HCT116 (cell line): ENCODE measurements around the gene ADK. TPM values are rescaled to one million over a fixed set of nuclear protein-coding genes. Genes with fewer than 3 reads are reported as not detected.

Source experiments
- ATAC-seq: fragments of 200-7000 bp; cut with Tn5 transposase; 2 replicates; pipeline ENCODE4 v1.9.1; 2020; ENCODE audit warnings: mild to moderate bottlenecking, moderate library complexity
- BruUV-seq: library from RNA; stranded (reverse); fragments of 400-500 nt; replicated peaks from 2 replicates; lab custom pipeline; 2021; lab: Mats Ljungman, UMichigan
- CTCF ChIA-PET: fragments of 300-600 bp; sonication (Branson Sonifier 250); formaldehyde crosslinking; loops from one replicate; lab custom pipeline; 2021; ENCODE audit warnings: antibody characterized with exemption; lab: Charles Lee
- POLR2A ChIA-PET: fragments of 300-600, 350-600 bp; sonication (Branson Sonifier 250); formaldehyde crosslinking; loops from one replicate; lab custom pipeline; 2021; ENCODE audit warnings: antibody characterized with exemption; lab: Charles Lee
- RAD21 ChIA-PET, 2 experiments: fragments of 300-600 bp; sonication (Branson Sonifier 250); formaldehyde crosslinking; loops; one replicate each; lab custom pipeline; 2023; ENCODE audit warnings: low total read pairs in 2 of 2; ENCODE audit not compliant: uncharacterized antibody in 2 of 2, unreplicated experiment in 2 of 2, low non-redundant PET in 1 of 2; lab: Charles Lee
- DNase-seq: peaks from one replicate; pipeline ENCODE4 v3.0.0-alpha.2; 2010; ENCODE audit warnings: low read depth, low spot score
- H2AFZ ChIP-seq: fragments of 200-600 bp; shearing (Covaris generic), sonication (generic); 2 replicates; pipeline ENCODE4 v1.6.1; 2017; ENCODE audit warnings: low read depth, mixed run types, mixed read lengths, antibody characterized with exemption, low read length; ENCODE audit not compliant: poor library complexity, severe bottlenecking
- H3K27ac ChIP-seq: 2 replicates; pipeline ENCODE4 v1.5.1; 2012; ENCODE audit warnings: low read depth, low read length
- H3K27me3 ChIP-seq: fragments of 200-600 bp; sonication (generic); 2 replicates; pipeline ENCODE4 v1.6.1; 2016; ENCODE audit warnings: mixed run types, low read length, mixed read lengths; ENCODE audit not compliant: insufficient read depth
- H3K36me3 ChIP-seq, 2 experiments: fragments of 200-500 bp in 1 of 2; fragments of 200-600 bp in 1 of 2; sonication (Bioruptor generic) in 1 of 2; sonication (generic) in 1 of 2; 2 replicates each; pipeline versions ENCODE4 v1.5.1 to v1.6.1; 2014 to 2016; ENCODE audit warnings: low read length in 2 of 2, inconsistent platforms in 1 of 2, mixed read lengths in 1 of 2, mixed run types in 1 of 2; ENCODE audit not compliant: insufficient read depth in 2 of 2, control insufficient read depth in 1 of 2
- H3K4me1 ChIP-seq, 2 experiments: fragments of 200-600 bp in 1 of 2; sonication (generic) in 1 of 2; 2 replicates each; pipeline versions ENCODE4 v1.5.1 to v1.6.1; 2012 to 2017; ENCODE audit warnings: low read length in 2 of 2, inconsistent platforms in 1 of 2, mild to moderate bottlenecking in 1 of 2, mixed read lengths in 1 of 2, mixed run types in 1 of 2, moderate library complexity in 1 of 2; ENCODE audit not compliant: insufficient read depth in 2 of 2, control insufficient read depth in 1 of 2
- H3K4me2 ChIP-seq: fragments of 200-600 bp; sonication (generic); 2 replicates; pipeline ENCODE4 v1.6.1; 2017; ENCODE audit warnings: mixed run types, low read length, mixed read lengths
- H3K4me3 ChIP-seq, 2 experiments: fragments of 200-600 bp in 1 of 2; sonication (generic) in 1 of 2; replicated peaks in 1 of 2; 2 replicates each; pipeline ENCODE4 v1.5.1; 2011 to 2016; ENCODE audit warnings: low read length in 2 of 2, control low read depth in 1 of 2, low read depth in 1 of 2, mild to moderate bottlenecking in 1 of 2, mixed read lengths in 1 of 2, mixed run types in 1 of 2
- H3K79me2 ChIP-seq: fragments of 200-600 bp; sonication (generic); 2 replicates; pipeline ENCODE4 v1.6.1; 2017; ENCODE audit warnings: mild to moderate bottlenecking, mixed run types, low read length, moderate library complexity, mixed read lengths; ENCODE audit not compliant: insufficient read depth
- H3K9ac ChIP-seq: fragments of 200-600 bp; sonication (generic); 2 replicates; pipeline ENCODE4 v1.6.1; 2016; ENCODE audit warnings: low read length, mixed read lengths
- H3K9me2 ChIP-seq: fragments of 200-600 bp; sonication (generic), shearing (Covaris generic); 2 replicates; pipeline ENCODE4 v1.6.1; 2017; ENCODE audit warnings: mixed run types, mild to moderate bottlenecking, moderate library complexity; ENCODE audit not compliant: insufficient read depth
- H3K9me3 ChIP-seq, 2 experiments: fragments of 200-500 bp in 1 of 2; fragments of 200-600 bp in 1 of 2; sonication (Bioruptor generic) in 1 of 2; sonication (generic) in 1 of 2; 2 replicates each; pipeline ENCODE4 v1.6.1; 2014 to 2017; ENCODE audit warnings: low read length in 2 of 2, mixed read lengths in 2 of 2, inconsistent platforms in 1 of 2, low read depth in 1 of 2, mild to moderate bottlenecking in 1 of 2, mixed run types in 1 of 2, moderate library complexity in 1 of 2; ENCODE audit not compliant: control insufficient read depth in 1 of 2, insufficient read depth in 1 of 2
- H4K20me1 ChIP-seq: fragments of 200-600 bp; sonication (generic), shearing (Covaris generic); 2 replicates; pipeline ENCODE4 v1.6.1; 2017; ENCODE audit warnings: mixed run types, mild to moderate bottlenecking, moderate library complexity; ENCODE audit not compliant: insufficient read depth
- ATF3 ChIP-seq: IDR thresholded peaks from 2 replicates; pipeline ENCODE4 v1.6.1; 2012
- CBX3 ChIP-seq: IDR thresholded peaks from 2 replicates; pipeline ENCODE4 v1.6.1; 2012; ENCODE audit warnings: low read depth
- CEBPB ChIP-seq: IDR thresholded peaks from 2 replicates; pipeline ENCODE4 v1.6.1; 2012; ENCODE audit warnings: low read depth
- CTCF ChIP-seq, 3 experiments: fragments of 200-600 bp in 1 of 3; sonication (generic) in 1 of 3; IDR thresholded peaks in 2 of 3; conservative IDR thresholded peaks in 1 of 3; 2 replicates each; pipeline ENCODE4 v1.5.1; 2012 to 2017; ENCODE audit warnings: low read depth in 2 of 3, low read length in 2 of 3, antibody characterized with exemption in 1 of 3, borderline replicate concordance in 1 of 3, control low read depth in 1 of 3, mild to moderate bottlenecking in 1 of 3, mixed read lengths in 1 of 3, mixed run types in 1 of 3, moderate library complexity in 1 of 3; ENCODE audit not compliant: insufficient read depth in 1 of 3
- ELF1 ChIP-seq: IDR thresholded peaks from 2 replicates; pipeline ENCODE4 v1.6.1; 2012; ENCODE audit warnings: low read depth, borderline replicate concordance
- EZH2 ChIP-seq: fragments of 200-600 bp; sonication (generic); IDR thresholded peaks from 2 replicates; pipeline ENCODE4 v1.6.1; 2017; ENCODE audit warnings: antibody characterized with exemption, mixed run types
- EZH2phosphoT487 ChIP-seq: fragments of 200-600 bp; IDR thresholded peaks from 2 replicates; pipeline ENCODE4 v1.6.1; 2018; ENCODE audit warnings: antibody characterized with exemption, borderline replicate concordance
- FOSL1 ChIP-seq: IDR thresholded peaks from 2 replicates; pipeline ENCODE4 v1.6.1; 2012; ENCODE audit warnings: low read depth
- JUND ChIP-seq: IDR thresholded peaks from 2 replicates; pipeline ENCODE4 v1.6.1; 2012
- MAX ChIP-seq: IDR thresholded peaks from 2 replicates; pipeline ENCODE4 v1.6.1; 2012
- POLR2A ChIP-seq: IDR thresholded peaks from 2 replicates; pipeline ENCODE4 v1.7.0; 2011; ENCODE audit warnings: borderline replicate concordance; ENCODE audit not compliant: insufficient read depth, insufficient read length; ENCODE audit errors: extremely low read depth
- POLR2AphosphoS5 ChIP-seq: IDR thresholded peaks from 2 replicates; pipeline ENCODE4 v1.6.1; 2011; ENCODE audit warnings: mild to moderate bottlenecking, low read depth, low read length, moderate library complexity
- RAD21 ChIP-seq: IDR thresholded peaks from 2 replicates; pipeline ENCODE4 v1.6.1; 2012; ENCODE audit warnings: low read depth, mild to moderate bottlenecking
- SP1 ChIP-seq: IDR thresholded peaks from 2 replicates; pipeline ENCODE4 v1.6.1; 2012; ENCODE audit warnings: low read depth
- SRF ChIP-seq: IDR thresholded peaks from 2 replicates; pipeline ENCODE4 v1.6.1; 2012; ENCODE audit warnings: low read depth
- TCF7L2 ChIP-seq: IDR thresholded peaks from 2 replicates; pipeline ENCODE4 v1.7.0; 2011; ENCODE audit warnings: borderline replicate concordance, inconsistent platforms; ENCODE audit not compliant: insufficient read depth, insufficient read length; ENCODE audit errors: extremely low read depth
- YY1 ChIP-seq: IDR thresholded peaks from 2 replicates; pipeline ENCODE4 v1.6.1; 2011; ENCODE audit warnings: low read length, low read depth, moderate library complexity, mild to moderate bottlenecking; ENCODE audit not compliant: insufficient replicate concordance; ENCODE audit errors: extremely low read depth
- ZFX ChIP-seq: fragments of 450-650 bp; IDR thresholded peaks from 2 replicates; pipeline ENCODE4 v1.6.1; 2017
- ZNF274 ChIP-seq: fragments of 200-500 bp; sonication (Bioruptor generic); IDR thresholded peaks from 2 replicates; pipeline ENCODE4 v1.6.1; 2014; ENCODE audit warnings: mild to moderate bottlenecking, low read depth, low read length, inconsistent platforms
- intact Hi-C: fragments of 100-400 bp; cut with micrococcal nuclease; formaldehyde crosslinking; loops from 2 replicates; pipeline ENCODE4 v1.10.0; 2022
- total RNA-seq: library from RNA; stranded (reverse); gene quantifications from one replicate; pipeline ENCODE4 v1.2.1, GENCODE V29; 2021; ENCODE audit not compliant: unreplicated experiment
- TF ChIP-seq, protein P1 (sequence below): IDR thresholded peaks from 2 replicates; pipeline ENCODE4 v1.6.1; 2012; ENCODE audit warnings: low read depth

ADK gene
- total RNA-seq, 1 experiment from 2014 or later = 55.0 TPM

DNA sequence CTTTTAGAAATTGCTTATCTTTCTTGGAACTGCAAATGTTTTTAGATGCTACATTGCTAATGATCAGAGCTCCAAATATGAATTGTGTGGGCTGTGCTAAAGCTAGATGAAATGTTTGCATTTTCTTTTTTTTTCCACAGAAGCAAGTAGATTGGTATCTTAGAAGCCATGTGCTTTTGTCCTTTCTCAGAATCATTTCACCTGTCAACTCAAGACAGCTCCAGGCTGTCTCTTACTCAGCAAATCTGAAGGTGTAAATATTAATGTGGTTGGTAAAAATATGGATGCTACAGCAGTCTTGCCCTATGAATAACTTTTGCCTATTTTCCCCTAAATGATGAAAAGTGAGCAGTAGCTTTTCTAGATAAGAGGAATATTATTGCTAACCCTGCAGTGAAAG lies 41.6 kb upstream of the ADK start:
- Histone ChIP-seq H2AFZ (no peak overlapping the region), H3K9me3 (no peaks in the 10 kb centered on the region), H3K36me3 (peaks cover 59 to 88% of the 10 kb centered on the region in 2 experiments), H3K27me3 (no peaks in the 10 kb centered on the region), H3K4me2 (no peak overlapping the region), H3K9me2 (no peaks in the 10 kb centered on the region), H3K79me2 (peaks cover 24% of the 10 kb centered on the region; the same call in 1 of the 2 replicates), H3K4me3 (no peak overlapping the region)
- POLR2A ChIA-PET = no interaction called here
- DNase-seq (no peak), ATAC-seq (no peak)
- RAD21 ChIA-PET = no interaction called here
- intact Hi-C loops = no loop called here
- TF ChIP-seq CTCF (IDR thresholded peaks at IDR 0.05 in 2 of 3, conservative IDR thresholded peaks at IDR 0.05 in 1 of 3; ENCODE audit: borderline replicate concordance in 1 of 3, insufficient read depth in 1 of 3, low read depth in 2 of 3, low read length in 2 of 3) (no peak), SP1 (no peak), EZH2 (no peak), EZH2phosphoT487 (no peak), POLR2A (no peak), FOSL1 (no peak), POLR2AphosphoS5 (no peak), ATF3 (no peak), CBX3 (no peak), RAD21 (no peak), CEBPB (no peak), ZFX (no peak), ELF1 (no peak), ZNF274 (no peak), YY1 (no peak), TCF7L2 (no peak), MAX (no peak), JUND (no peak), SRF (no peak)
- TF ChIP-seq, protein P1, sequence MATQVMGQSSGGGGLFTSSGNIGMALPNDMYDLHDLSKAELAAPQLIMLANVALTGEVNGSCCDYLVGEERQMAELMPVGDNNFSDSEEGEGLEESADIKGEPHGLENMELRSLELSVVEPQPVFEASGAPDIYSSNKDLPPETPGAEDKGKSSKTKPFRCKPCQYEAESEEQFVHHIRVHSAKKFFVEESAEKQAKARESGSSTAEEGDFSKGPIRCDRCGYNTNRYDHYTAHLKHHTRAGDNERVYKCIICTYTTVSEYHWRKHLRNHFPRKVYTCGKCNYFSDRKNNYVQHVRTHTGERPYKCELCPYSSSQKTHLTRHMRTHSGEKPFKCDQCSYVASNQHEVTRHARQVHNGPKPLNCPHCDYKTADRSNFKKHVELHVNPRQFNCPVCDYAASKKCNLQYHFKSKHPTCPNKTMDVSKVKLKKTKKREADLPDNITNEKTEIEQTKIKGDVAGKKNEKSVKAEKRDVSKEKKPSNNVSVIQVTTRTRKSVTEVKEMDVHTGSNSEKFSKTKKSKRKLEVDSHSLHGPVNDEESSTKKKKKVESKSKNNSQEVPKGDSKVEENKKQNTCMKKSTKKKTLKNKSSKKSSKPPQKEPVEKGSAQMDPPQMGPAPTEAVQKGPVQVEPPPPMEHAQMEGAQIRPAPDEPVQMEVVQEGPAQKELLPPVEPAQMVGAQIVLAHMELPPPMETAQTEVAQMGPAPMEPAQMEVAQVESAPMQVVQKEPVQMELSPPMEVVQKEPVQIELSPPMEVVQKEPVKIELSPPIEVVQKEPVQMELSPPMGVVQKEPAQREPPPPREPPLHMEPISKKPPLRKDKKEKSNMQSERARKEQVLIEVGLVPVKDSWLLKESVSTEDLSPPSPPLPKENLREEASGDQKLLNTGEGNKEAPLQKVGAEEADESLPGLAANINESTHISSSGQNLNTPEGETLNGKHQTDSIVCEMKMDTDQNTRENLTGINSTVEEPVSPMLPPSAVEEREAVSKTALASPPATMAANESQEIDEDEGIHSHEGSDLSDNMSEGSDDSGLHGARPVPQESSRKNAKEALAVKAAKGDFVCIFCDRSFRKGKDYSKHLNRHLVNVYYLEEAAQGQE = no peak
- TF ChIP-seq, all 23 proteins: peak for 0
- Histone ChIP-seq H3K9ac (no peak overlapping the region), H4K20me1 (no peaks in the 10 kb centered on the region), H3K27ac (no peak overlapping the region), H3K4me1 (no peaks in the 10 kb centered on the region)
- BruUV-seq = TSS peak; percentile 18
- CTCF ChIA-PET = interaction anchor here (1.2 kb wide), 2 partner anchors 28 to 222 kb away, joined by 3 to 5 read pairs; no protein-coding TSS in a partner anchor
